GM21447 (cell line): ENCODE results near the gene INHBC.
A peak's percentile ranks its signal among the peaks of the same experiment; 100 is the strongest.
"Not testable (repeated sequence)": the region's sequence is repeated elsewhere in the genome, so short reads cannot be mapped to it uniquely, and the experiment has no call there.

Experiments
- ATAC-seq: cut with Tn5 transposase; IDR thresholded peaks from one replicate; pipeline ENCODE4 v1.9.1; 2021; ENCODE audit not compliant: unreplicated experiment

INHBC gene

DNA sequence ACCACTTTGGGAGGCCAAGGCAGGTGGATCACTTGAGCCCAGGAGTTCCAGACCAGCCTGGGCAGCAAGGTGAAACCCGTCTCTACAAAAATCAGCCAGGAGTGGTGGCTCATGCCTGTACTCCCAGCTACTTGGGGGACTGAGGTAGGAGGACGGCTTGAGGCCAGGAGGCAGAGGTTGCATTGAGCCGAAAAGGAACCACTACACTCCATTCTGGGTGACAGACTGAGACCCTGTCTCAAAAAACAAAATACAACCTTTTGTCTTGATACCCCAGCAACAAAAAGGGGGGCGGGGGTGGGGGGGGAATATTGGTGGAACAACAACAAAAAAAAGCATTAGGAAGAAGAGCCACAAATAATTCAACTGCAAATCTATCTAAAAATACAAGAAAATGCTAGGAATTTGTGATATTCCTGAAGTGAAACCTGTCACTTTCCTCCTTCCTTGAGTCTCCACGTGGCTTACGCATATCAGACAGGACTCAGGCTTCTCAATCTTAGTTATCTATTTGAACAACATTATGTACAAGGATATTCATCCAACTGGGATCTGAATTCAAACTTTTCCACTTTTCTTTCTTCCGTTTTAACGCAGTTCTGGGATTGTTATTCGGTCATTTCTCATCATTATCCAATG is 5.0 kb upstream of the INHBC start:
- ATAC-seq, result no peak

DNA sequence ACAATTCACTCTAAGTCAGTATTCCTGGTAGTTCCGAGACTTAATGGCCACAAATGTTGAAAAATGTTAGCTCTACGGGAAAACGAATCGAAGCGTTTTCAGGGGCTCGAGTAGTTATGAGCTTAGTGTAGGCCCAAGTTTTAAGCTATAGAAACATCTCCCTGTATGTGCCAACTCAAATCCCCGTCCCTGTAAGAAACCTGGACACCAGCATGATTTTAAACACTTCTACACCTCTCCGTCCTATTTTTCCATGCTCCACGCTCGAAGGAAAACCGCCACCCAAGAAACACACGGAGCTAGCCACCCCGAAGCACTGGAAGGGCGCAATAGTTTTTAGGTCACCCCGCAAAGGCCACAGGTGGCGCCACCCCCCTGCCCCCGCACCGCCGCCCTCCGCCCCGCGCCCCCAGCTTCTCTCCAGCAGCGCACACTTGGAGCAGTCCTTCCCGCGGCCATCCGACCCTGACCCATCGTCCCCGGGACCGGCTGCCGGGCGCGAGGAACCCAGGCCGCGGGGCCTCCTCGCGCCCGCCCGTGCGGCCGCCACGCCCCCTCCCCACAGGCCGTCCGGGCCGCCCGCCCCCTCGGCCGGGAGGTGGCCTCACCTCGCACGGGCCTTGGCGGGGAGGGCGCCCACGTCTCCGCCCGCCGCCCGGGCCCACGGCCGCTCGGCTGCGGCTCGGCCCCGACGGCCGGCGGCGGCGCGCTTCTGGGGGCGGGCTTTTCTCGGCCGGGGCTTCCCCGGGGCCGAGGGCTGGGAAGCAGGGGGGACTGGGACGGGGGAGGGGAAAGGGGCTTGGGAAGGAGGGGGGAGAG is 4.3 kb upstream of the INHBC start:
- ATAC-seq, result peak; percentile 36

DNA sequence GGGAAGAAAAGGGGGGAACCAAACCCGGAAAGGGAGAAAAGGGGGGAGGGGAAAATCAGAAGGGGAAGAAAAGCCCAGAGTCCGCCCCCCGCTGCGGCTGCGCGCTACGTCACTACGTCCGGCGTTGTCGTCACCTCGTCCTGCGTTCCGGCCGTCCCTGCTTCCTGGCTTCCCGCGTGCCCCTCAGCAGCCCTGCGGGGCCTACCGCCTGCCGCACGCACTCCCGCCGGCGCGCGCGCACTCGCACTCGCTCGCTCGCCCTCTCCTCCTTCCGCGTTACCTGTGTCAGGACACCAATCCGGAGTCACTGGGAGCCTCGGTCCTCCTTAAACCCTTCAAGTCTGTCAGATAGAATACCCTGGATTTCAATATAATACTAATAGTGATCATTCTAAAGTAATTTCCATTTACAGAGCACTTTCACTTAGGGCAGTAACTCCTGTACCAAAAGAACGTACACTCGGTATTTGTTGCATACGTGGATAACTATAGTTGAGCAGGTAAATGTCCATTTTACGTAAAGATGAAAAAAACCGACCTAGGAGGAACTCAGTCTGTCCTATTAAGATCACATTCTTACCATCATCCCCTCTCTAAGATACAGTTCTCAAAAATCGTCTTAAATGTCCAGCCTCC is 3.5 kb upstream of the INHBC start, which contains the start of gene R3HDM2:
R3HDM2 (minus strand) TSS at position 113 of the 636 bp plus-strand sequence. CDS start 120,615 bp downstream, outside the sequence.
- ATAC-seq, result peak; percentile 95

DNA sequence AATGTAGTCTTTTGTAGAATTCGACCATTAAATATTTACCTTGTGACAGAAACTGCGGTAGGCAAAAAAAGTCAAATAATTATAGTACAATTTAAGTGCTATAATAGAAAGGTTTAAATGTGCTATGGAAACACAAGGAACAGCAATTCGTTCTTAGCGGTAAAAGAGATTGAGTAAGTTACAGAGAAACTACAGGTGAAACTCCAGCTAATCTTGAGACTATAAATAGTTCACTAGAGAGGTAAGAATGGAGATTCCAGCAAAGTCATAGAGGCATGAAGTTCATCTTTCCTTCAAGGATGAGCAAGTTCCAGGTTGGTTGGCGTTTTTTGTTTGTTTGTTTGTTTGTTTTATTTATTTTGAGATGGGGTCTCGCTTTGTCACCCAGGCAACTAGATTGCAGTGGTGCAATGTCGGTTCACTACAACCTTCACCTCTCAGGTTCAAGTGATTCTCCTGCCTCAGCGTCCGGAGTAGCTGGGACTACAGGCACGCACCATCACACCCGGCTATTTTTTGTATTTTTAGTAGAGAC is 2.9 kb upstream of the INHBC start:
- no peak for ATAC-seq

DNA sequence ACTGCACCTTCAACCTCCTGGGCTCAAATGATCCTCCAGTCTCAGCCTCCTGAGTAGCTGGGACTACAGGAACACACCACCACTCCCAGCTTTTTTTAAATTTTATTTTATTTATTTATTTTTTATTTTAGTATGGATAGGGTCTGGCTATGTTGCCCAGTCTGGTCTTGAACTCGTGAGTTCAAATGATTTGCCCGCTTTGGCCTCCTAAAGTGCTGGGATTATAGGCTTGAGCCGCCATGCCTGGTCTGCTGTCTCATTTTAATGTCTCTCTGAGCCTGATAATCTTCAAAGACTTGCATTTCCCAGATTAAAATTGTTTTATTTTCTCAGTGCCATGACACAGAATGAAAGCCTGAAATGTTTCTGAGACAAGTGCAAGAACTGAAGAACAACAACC is 1.2 kb upstream of the INHBC start:
- no peak for ATAC-seq

DNA sequence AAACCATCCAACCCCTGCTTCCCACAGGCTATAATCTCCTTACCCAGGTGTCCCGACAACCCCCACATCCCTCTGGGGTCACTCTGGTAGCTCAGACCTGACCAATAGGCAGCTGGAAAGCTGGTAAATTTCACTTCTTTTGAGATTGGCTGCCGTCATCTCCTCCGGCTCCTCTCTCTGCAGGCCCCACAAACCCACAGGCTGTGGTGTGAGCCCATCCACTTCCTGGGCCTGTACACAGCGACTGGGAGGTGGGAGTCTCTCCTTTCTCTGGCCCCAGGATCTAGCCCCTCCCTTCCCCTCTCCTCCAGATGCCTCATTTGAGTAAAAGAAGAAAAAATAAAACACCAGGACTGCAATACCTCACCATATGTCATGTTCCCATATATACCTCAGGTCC is 709 bp downstream of the INHBC start:
- ATAC-seq, result no peak

DNA sequence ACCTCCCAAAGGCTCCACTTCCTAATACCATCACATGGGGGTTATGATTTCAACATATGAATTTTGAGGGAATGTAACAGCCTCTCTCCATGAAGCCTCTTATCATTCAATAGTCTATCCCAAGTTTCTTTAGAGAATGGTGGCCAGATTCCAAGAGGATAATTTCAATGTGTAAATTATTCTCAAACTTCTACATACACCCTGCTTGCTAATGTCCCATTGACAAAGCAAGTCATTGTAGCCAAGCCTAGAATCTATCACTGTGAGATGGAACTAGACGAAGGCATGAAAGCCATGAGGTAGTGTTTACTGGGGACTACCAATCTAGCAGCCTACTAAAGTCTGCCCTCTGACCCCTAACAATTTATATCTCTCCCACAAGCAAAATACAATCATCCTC is 3.8 kb downstream of the INHBC start:
- no peak for ATAC-seq

DNA sequence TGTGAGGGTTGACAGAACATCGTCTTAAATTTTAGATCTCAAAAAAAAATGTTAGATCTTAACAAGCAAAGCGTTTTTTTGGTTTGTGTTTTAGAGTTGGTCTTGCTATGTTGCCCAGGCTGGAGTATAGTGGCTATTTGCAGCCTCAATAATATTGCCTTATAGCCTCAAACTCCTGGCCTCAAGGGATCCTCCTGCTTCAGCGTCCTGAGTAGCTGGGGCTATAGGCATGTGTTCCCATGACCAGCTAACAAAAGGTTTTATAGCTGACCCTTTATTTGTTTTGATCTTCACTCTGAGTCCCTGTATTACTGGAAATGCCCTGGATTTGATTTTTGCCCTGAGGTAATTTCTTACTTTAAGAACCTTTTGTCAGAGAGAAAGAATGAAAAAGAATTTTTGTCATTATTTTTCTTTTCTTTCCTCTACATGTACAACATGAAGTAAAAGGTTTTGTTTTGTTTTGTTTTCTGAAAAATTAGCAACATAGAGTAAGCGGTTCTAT is 5.2 kb downstream of the INHBC start:
- no peak for ATAC-seq

DNA sequence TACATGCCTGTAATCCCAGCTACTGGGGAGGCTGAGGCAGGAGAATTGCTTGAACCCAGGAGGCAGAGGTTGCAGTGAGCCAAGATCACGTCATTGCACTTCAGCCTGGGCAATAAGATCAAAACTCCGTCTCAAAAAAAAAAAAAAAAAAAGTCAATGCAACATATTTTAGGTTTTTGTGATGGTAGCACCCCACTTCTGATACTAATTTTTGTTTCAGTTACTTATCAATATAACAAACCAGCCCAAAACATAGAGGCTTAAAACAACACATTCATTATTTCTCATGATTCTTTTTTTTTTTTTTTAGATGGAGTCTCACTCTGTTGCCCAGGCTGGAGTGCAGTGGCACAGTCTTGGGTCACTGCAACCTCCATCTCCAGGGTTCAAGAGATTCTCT is 6.8 kb downstream of the INHBC start:
- ATAC-seq, result not testable (repeated sequence)

DNA sequence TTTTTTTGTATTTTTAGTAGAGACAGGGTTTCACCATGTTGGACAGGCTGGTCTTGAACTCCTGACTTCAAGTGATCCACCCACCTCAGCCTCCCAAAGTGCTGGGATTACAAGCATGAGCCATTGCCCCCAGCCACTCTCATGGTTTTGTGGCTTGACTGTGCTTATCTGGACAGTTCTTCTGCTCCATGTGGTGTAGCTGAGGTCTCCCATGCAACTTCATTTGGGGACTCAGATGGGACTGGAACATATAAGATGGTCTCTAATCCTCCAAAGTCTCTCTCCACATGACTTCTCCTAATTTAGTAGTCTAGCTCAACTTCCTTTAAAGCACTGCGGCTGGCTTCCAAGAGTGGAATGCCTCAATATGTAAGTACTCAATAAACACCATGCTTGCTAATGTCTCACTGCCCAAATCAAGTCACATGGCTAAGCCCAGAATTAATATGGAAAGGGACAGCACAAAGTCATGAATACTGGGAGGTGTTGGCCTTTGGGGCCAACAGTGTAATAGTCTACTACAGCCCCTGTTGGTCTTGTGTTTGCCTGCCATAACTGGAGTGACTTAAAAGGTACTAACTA is 7.4 kb downstream of the INHBC start:
- no peak for ATAC-seq

DNA sequence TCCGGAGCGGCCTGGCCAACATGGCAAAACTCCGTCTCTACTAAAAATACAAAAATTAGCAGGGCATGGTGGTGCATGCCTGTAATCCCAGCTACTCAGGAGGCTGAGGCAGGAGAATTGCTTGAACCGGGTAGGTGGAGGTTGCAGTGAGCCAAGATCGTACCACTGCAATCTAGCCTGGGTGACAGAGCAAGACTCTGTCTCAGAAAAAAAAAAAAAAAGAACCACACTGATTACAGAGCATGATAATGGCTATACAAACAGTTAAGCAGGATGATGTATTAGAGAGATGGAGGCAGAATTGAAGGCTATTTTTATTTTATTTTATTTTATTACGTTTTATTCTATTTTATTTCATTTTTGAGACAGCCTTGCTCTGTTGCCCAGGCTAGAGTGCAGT is 9.8 kb downstream of the INHBC start:
- not testable (repeated sequence) for ATAC-seq

DNA sequence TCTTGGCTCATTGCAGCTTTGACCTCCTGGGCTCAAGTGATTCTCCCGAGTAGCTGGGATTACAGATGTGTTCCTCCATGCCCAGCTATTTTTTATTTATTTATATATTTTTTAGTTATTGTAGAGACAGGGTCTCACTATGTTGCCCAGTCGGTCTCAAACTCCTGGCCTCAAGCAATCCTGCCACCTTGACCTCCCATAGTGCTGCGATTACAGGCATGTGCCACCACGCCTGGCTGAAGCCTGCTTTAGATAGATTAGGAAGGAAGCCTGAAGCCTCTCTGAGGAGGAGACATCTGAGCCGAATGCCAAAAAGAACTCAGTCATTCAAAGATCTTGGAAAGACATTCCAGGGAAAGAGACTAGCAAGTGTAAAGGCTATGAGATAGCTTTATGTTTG is 10.2 kb downstream of the INHBC start:
- no peak for ATAC-seq

DNA sequence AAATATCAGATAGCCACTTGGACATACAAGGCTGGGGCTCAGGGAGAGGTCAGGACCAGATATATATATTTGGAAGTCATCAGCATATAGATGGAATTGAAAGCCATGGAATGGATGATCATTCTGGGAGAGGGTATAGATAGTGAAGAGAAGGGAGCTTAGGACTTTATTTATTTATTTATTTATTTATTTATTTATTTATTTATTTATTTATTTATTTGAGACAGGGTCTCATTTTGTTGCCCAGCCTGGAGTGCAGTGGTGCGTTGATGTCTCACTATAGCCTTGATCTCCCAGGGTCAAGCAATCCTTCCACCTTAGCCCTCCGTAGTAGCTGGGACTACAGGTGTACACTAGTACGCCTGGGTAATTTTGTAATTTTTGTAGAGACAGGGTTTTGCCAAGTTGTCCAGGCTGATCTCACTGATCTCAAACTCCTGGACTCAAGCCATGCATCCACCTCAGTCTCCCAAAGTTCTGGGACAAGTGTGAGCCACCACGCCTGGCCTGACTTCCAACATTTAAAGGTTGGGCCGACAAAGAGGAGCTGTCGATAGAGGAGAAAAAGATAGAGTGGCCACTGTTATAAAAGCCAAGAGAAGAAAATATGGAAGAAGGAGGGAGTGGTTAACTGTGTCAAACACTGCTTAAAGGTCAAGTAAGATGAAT is 11.8 kb downstream of the INHBC start:
- ATAC-seq, result no peak

DNA sequence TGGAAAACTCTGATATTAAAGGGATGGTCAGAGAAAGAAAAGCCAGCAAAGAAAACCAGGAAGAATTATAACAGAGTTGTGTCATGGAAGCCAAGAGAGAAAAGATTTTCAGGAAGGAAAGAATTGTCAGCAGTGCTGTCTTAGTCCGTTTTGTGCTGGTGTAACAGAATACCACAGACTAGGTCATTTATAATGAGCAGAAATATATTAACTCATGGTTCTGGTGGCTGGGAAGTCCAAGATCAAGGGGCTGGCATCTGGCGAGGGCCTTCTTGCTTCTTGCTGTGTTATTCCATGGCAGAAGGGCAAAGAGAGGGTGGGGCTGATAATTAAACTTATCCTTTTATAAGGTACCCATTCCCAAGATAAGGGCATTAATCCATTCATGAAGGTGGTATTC is 14.1 kb downstream of the INHBC start:
- no peak for ATAC-seq

DNA sequence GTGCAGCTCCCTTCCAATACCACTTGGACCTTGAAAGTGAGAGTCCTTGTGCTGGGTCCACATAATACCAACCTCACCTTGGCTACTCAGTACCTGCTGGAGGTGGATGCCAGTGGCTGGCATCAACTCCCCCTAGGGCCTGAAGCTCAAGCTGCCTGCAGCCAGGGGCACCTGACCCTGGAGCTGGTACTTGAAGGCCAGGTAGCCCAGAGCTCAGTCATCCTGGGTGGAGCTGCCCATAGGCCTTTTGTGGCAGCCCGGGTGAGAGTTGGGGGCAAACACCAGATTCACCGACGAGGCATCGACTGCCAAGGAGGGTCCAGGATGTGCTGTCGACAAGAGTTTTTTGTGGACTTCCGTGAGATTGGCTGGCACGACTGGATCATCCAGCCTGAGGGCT is 14.8 kb downstream of the INHBC start:
- ATAC-seq, result no peak

DNA sequence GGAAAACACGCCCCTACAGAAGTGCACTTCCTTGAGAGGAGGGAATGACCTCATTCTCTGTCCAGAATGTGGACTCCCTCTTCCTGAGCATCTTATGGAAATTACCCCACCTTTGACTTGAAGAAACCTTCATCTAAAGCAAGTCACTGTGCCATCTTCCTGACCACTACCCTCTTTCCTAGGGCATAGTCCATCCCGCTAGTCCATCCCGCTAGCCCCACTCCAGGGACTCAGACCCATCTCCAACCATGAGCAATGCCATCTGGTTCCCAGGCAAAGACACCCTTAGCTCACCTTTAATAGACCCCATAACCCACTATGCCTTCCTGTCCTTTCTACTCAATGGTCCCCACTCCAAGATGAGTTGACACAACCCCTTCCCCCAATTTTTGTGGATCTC is 15.5 kb downstream of the INHBC start:
- ATAC-seq, result no peak

DNA sequence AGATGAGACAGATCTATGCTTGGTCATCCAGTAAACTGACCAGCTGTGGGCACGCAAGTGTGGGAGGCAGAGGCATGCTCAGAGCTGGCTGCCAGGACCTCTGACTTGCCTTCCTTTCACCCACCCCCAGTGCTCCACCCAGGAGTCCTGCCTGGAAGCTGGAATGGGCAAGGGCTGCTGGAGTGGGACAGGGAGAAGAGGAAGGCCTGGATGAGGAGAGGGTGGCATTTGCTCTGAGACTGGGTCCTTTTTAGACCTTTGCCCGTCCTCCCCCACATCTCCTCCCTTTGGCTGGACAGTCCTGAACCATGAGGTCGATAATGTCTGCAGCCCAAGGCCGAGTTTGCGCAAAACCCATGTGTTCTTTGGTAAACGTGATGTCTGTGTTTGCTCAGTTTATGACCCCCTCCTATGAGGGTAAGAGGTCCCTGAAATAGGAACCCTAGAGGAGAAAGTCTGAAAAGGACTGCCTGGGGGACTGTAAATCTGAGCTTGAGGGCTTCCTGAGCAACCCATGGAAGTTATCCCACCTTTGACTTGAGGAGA is 16.7 kb downstream of the INHBC start:
- no peak for ATAC-seq

DNA sequence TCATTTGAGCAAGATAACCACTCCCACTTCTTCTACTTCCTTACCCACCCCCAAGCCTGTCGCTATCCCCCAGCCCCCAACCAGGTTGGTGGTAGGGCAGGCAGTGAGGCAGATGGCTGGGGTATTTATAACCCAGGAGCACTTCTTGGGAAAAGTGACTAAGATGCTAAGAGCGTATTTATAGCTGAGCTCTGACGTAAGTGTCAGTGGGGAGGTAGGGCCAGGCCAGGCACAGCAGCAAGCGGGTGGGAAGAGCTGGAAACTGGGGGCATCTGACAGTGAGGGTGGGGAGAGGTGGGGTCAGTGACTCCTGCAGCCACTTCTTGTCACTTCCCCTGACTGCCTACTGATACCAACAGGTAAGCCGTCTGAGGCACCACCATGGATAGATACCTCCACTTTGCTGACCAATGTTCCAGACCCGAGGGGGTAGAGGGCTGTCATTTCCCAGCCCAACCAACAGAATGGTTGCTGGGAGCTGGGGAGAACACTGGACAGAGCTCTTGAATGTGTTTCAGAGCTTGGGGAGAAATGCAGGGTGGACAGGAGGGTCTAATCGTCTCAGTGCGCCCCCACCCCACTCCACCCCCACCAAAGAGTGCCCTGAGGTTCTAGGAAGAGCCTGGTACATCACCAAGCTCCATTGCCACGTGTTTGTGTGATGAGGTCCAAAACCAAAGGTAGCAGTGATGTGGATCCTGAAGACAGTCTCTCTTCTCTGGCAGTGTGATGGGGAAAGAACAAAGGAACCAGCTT is 17.8 kb downstream of the INHBC start:
- no peak for ATAC-seq

DNA sequence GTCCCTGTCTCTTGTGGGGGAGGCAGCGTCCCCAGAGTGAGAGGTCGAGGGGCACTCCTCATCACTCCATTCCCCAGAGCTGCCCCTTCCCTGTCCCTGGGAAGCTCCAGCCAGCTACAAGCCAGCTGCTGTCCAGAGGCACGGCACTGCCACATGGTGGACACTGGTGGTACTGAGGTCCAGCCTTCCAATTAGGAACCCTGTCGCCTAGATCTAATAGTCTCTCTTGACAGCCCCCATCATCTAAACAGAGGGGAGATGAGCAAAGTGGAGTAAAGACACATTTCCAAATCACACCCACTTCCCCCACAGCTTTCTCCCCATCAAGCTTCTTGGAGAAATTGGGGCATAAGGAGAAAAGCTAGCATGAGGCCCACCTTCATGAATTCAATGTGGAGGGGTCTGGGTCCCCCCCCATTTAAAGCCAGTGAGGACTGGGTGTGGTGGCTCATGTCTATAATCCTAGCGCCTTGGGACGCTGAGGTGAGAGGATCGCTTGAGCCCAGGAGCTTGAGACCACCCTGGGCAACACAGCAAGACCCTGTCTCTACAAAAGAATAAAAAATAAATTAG is 18.4 kb downstream of the INHBC start:
- no peak for ATAC-seq
